ENCODE measurements around the gene TRDMT1. TPM values are rescaled to one million over a fixed set of nuclear protein-coding genes. Genes with fewer than 3 reads are reported as not detected.
A peak's percentile ranks its signal among the peaks of the same experiment; 100 is the strongest.

The TRDMT1 gene
- total RNA-seq, 1 donor: 19.1 TPM

DNA sequence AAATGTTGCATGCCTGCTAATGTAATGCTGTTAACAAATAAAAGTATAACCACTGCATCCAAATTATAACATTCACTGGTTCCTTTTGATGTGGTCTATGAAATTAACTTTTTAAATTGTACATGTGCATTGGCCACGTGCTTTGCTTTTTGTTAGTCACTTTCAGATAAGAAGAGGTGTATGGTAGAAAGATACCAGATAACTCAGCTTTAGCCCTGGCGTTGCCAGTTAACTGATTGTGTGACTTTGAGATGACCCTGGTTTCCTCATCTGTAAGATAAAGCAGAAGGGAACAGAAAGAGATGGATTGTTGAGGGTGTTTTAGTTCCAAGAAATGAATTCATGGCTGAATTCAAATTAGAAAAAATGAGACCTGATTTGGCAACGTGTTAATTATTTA, 1.9 kb upstream of the TRDMT1 start:
- DNase-seq (ENCODE audit: low read depth): no peak
- no peak overlapping the region for H3K4me3 ChIP-seq (ENCODE audit: low read depth, low read length)
- TF ChIP-seq, protein P1, sequence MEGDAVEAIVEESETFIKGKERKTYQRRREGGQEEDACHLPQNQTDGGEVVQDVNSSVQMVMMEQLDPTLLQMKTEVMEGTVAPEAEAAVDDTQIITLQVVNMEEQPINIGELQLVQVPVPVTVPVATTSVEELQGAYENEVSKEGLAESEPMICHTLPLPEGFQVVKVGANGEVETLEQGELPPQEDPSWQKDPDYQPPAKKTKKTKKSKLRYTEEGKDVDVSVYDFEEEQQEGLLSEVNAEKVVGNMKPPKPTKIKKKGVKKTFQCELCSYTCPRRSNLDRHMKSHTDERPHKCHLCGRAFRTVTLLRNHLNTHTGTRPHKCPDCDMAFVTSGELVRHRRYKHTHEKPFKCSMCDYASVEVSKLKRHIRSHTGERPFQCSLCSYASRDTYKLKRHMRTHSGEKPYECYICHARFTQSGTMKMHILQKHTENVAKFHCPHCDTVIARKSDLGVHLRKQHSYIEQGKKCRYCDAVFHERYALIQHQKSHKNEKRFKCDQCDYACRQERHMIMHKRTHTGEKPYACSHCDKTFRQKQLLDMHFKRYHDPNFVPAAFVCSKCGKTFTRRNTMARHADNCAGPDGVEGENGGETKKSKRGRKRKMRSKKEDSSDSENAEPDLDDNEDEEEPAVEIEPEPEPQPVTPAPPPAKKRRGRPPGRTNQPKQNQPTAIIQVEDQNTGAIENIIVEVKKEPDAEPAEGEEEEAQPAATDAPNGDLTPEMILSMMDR (IDR thresholded peaks at IDR 0.05; ENCODE audit: insufficient read depth, low read length): no peak

DNA sequence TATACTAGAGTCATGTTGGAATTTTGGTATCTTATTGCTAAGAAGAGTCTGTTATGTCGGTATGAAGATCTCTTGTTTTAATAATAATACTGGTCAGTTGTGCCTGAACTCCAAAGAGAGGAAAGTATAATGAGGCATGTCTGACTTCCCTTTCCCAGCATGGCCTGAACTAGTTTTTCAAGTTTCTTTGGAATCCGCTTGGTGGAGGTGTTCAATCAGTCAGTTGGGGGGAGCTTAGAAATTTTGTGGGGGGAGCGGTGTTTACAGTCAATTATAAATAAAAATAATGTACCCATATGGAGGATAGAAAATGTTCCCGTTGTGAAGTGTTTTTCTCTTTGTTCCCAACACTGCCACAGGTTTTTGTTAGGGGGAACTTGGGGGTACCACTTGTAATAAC, 1.5 kb upstream of the TRDMT1 start:
- H3K4me3 ChIP-seq (ENCODE audit: low read depth, low read length): no peak overlapping the region
- TF ChIP-seq, protein P1 (IDR thresholded peaks at IDR 0.05; ENCODE audit: insufficient read depth, low read length): no peak

DNA sequence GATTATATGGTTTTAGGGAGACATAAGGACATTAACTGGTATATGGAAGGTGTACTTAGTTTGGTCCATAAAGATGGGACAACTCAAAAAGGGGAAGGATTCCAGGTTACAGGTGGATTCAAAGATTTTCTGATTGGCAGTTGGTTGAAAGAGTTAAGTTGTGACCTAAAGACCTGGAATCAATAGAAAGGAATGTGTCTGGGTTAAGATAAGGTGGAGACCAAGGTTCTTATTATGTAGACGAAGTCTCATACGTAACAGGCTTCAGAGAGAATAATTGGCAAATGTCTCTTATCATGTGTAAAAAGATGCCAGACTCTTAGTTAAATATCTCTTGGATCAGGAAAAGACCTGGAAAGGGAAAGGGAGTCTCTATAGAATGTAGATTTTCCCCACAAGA, 1.0 kb upstream of the TRDMT1 start:
- no peak for DNase-seq (ENCODE audit: low read depth)
- TF ChIP-seq, protein P1 (IDR thresholded peaks at IDR 0.05; ENCODE audit: insufficient read depth, low read length): no peak
- H3K4me3 ChIP-seq (ENCODE audit: low read depth, low read length): no peak overlapping the region

More for the DNA sequence above, 1.5 kb upstream of the TRDMT1 start:
- no peak for DNase-seq (ENCODE audit: low read depth)

DNA sequence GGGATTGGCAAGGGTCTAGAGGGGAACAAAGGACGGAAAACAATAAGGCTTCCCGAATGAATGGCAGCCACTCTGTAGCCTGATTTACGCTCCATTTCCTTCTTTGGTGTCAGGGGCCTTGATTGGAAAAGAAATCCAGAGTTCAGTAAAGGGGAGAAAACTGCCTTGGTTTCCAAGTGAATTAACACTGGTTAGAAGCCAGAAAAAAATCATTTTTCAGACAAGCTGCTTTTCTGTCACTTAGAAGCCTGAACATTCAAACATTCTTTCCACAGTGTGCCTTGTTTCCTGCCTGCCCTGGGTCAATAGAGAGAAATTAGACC, 283 bp upstream of the TRDMT1 start:
- no peak for DNase-seq (ENCODE audit: low read depth)
- TF ChIP-seq, protein P1 (IDR thresholded peaks at IDR 0.05; ENCODE audit: insufficient read depth, low read length): no peak
- peak overlapping the region; percentile 74 for H3K4me3 ChIP-seq (ENCODE audit: low read depth, low read length)

DNA sequence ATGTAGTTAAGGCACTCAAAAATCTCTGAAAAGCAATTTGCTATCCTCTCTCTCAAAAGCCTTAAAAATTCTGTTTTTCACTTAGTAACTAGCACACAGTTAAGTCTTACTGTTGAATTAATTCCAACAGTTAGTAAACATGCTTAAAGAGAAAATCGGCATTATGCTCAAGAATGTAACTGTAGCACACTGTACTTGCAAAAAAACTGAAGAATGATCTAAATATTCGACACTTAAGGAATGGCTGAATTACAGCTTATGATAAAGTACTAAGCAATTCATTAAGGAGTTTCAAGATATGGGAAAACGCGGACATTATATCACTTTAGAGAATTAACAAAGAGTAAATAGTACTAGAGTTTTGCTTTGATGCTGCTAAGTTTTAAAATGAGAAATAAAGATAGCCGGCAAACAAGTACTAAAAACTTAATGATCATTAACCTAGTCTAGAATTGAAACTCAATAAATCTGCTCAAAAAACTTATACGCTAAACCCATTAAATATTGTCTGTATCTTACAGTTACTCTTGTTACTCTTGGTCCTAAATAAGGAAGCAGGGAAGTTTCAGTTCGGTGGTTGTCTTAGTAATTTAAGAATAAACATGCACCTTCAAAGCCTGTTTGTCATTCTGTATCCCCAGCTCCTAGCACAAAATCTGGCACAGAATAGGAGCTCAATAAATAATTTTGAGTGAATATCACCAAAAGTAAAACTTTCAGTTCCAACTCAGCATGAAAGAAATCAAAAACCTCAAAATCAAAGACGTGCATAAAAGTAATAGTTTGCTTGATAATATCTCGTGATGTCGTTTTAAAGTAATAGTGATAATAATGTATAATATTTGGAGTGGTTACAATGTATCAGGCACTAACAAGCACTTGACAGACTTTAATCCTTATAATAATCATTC, 1.2 kb downstream of the TRDMT1 start:
- DNase-seq (ENCODE audit: low read depth): peak; percentile 40

DNA sequence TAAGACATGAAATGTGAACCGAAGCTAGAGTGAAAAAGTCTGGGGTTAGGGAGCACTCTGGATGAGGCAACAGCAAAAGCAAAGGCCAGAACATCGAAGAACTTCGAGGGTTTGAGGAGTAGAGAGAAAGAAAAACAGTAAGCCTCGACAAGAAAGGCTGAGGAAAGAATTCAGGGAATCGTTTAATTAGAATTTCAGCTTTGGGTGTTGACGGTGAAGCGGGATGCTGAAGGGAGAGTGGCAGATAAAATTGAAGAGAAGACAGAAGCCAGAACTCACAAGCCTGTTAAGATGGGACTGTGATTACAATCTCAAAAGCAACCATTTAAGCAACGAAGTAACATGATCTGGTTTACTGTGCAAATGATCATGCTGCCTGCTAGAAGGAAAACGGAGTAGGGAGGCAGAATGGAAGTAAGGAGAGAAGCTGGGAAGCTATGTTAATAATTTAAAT, 2.1 kb downstream of the TRDMT1 start:
- peak; percentile 73 for DNase-seq (ENCODE audit: low read depth)
- peak overlapping the region; percentile 74 for H3K4me3 ChIP-seq (ENCODE audit: low read depth, low read length)
- TF ChIP-seq, protein P1 (IDR thresholded peaks at IDR 0.05; ENCODE audit: insufficient read depth, low read length): no peak

More for the DNA sequence above, 1.2 kb downstream of the TRDMT1 start:
- H3K4me3 ChIP-seq (ENCODE audit: low read depth, low read length): peak overlapping the region; percentile 74
- TF ChIP-seq, protein P1 (IDR thresholded peaks at IDR 0.05; ENCODE audit: insufficient read depth, low read length): no peak

All from fibroblast of the aortic adventitia (primary cell).